NCI-H187 (cell line): ENCODE results near the gene ZNF189.

Experiments used
- DNase-seq, 2 experiments: peaks; one replicate each; lab custom pipeline; 2025; lab: John Stamatoyannopoulos, UW

Gene ZNF189

DNA sequence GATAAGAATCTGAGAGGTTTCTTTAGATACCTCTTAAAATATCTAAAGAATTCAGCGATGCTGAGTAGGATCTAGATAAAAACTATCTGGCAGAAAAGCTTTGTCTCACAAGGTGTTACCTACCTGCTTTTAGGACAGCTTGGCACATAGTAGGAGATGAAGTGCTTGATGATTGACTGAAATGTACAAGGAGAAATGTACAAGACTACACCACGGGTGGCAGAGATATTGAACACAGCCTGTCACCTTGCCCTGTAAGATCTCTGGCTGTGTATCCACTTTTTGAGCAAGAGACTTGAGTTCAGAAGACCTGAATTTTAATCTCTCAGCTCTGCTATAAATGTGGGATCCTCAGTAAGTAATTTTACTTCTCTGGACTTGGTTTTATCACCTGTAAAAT, 21.2 kb downstream of the ZNF189 start:
- no peak for DNase-seq

DNA sequence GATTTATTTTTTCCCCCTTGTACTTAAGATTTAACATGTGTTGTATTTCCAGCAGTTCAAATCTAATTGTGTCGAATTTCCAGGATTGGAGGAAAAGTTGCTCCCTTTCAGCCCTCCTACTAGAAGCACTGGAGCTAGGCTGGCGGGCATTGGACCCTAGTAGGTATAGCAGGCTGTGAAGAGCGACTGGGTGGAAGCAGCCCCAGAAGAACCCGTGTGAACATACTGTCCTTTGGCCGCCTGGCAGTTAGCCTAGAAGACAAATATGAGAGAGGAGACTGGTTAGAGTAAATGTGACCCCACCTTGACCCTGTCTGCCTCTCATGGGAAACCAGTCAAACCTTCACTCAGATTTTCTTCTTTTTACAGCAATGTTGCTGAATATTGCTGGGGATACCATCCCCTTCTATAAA, 23.0 kb downstream of the ZNF189 start:
- DNase-seq = no peak

DNA sequence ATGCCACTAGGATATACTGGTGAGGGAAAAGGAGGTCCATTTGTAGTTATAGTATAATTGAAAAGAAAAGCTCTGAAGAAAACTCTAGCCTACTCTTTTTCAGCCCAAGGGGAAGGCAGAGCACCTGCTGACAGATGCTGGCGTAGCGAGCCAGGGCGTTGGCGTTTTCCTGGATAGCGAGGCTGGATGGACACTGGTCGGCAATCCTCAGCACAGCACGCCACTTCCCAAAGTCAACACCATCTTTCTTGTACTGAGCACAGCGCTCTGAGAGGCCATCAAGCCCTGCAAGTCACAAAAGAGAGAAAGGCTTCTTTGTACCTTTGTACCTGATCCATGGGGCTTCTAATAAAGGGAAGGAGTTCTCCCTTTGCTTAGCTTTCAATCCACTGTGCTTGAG, 28.7 kb downstream of the ZNF189 start:
- DNase-seq = no peak

DNA sequence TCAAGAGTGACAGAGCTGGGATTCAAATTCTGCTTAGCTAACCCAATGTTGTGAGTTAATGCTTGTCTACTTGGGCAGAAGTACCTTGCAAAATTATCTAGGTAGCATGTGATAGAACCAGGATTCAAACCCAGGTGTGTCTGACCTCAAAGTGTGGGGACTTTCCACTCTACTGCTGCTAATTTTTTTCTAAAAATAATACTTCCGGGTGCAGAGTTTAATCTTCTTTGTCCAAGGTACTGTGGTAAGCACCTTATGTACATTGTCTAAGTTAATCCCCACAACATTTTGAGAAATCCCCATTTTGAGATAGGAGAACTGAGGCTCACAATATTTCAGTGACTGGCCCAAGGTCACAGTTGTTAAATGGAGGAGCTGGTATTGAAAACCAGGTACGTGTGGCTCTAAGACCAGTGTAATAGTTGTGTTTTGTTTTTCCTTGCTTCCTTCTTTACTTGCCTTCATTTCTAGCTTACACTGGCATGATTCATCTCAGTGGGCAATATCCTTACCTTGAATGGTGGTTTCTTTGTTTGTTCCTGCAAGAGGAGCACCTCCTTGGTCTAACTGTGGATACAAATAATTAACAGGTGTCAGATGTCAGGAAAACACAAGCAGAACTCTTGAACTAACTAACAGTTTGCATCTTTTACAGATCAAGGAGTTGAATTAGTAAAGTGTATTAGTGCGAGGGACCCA, 29.5 kb downstream of the ZNF189 start:
- DNase-seq = no peak

DNA sequence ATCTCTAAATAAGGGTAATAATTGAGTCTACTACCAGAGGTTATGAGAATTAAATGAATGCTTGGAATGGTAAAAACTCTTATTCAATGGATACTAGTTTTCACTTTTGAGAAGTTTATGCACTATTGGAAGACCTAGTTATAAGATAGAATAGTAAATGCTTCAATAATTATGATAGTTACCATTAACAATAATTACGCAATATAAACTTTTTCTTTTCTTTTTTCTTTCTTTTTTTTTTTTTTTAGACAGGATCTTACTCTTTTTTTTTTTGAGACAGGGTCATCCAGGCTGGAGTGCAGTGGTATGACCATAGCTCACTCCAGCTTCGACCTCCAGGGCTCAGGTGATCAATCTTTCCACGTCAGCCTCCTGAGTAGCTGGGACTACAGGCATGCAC, 30.3 kb downstream of the ZNF189 start:
- no peak for DNase-seq

DNA sequence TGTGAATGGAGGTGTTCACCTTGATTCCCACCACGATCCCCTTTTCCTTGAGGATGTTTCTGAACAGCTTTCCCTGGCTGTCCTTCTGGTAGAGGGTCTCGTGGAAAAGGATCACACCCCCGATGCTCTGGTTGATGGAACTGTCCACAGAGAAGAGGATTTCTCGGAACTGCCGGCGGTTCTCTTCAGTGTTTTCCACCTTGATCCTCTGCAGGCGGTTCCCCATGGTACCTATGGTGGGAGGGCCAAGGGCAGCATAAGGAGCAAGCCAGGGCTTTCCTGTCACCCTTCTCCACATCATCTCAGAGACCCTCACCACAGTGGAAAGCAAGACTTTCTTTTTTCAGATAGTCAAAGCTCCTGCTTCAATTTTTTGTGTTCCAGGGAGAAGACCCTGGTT, 31.1 kb downstream of the ZNF189 start:
- no peak for DNase-seq

DNA sequence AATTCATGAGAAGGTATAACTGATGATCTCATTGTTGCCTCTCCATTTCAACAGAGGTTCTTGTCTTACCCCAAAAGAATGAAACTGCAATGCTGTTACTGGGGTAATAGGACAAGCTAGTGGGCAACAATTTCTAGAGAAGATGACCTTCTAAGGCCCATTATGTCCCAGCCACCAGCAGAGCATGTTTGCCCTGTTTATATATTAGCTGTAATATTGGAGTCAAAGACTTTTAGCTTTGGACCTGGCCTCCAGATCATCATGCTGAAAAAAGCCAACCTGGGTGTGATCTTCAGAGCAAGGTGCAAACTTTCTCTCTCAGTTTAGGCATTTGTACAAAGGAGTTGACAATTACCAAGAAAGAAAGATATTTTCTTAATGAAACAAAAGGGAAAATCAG, 33.5 kb downstream of the ZNF189 start:
- DNase-seq = no peak

DNA sequence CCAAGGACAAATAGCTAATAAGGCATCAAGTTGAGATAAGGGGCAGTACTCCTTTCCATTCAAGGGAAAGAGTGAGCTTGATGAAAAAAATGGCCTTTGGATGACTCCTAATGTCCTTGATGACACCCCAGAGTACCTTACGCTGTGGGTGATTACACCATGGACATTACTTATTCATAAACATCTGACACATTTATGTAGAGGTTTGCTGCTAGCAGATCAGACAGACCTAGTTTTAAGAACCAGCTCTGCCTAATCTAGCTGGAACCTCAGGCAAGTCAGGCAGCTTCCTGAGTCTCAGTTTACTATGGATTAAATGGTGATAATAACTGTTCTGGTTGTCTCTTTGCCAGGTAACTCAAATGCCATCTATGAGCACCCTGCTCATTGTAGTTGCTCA, 34.1 kb downstream of the ZNF189 start:
- no peak for DNase-seq

DNA sequence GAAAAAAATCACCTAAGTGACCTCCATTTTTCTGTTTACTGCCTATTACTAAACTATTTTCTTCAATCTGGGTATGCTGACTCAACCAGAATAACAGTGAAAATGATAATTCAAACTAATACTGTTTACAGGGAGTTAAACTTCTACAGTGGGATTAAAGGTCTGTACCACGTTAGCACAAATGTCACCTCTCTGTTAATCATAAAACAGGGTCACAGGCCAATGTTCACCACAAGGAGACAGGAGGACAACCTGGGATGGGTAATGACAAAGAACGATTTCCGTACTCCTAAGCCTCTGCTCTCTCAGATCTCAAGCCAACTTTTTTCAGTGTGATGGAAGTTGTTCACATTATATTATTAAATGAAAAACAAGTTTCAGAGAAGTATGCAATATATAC, 34.6 kb downstream of the ZNF189 start:
- DNase-seq = no peak

DNA sequence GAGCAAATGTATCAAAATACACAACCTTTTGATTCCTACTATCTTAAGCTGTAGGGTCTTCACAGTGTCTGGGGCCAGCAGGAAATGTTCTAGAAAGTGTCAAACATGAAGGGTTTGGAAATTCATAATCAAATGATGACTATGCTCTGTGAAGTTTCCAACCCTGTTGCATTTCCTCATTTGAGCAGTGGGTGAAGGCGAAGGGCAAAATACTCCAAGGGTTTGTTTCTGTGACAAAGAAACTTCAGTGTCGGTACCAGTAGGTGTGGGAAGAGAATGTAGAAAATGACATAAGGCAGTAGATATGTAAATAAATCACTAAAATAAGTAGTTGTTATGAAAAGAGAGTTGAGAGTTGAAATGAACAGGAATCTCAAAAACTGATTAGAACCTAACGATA, 36.3 kb downstream of the ZNF189 start:
- DNase-seq = no peak

DNA sequence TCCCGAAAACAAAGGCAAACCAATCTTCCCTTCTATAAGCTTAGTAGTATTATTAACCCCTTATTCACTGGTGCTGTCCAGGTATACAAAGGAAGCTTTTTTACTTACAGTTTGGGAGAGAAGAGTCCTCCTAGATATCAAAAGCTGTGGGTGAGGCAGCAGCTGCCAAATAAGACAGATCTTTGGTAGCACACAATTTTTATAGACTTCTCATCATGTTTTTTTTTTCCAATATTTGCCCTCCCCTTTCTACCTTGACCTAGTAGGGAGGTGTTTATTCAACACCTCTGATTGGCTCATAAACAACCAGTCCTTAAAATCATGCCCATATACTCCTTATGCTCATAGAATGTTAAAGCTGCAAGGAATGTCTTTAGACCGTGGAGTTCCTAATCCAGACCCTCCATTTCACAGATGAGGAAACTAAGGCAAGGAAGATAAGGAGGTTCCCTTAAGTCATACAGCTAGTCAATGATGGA, 37.0 kb downstream of the ZNF189 start, which contains the start of gene ALDOB:
ALDOB (minus strand) TSS at position 174 of the 479 bp plus-strand sequence. CDS start 4,887 bp downstream, outside the sequence.
- no peak for DNase-seq

DNA sequence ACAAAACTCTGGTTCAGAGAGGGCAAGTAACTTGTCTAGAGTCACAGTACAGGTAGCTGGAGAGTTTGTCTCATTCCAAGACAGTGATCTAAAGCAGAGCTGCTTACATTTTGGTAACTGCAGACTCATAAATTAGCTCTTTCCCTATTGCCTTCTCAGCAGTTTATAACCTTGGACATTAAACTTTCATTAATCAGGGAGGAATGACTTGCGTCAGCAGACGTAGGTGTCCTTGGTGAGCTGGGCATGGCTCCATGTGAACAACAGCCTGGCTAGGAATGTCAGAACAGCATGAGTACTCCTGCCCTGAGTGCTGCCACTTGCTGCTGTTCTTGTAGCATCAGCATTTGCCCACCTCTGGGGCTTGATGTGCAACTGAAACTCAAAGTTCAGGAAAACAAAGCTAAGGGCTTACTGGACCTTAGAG, 39.2 kb downstream of the ZNF189 start:
- no peak for DNase-seq

DNA sequence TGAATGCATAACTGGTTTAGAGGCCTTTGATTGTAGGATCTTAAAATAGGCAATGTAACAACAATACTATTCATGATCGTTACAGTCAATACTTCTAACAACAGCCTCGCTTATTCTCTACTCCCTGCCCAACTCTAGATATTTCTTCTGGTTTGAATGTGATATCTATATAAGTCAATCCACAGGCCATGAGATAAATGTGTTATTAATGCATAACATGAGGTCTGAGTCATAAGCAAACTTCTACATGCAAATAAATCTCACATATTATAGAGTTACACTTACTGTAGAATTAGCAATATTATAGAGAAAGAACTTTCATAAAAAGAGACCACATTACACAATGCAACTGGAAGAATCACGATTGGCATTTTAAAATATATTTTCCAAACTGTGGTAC, 39.9 kb downstream of the ZNF189 start:
- DNase-seq = no peak

DNA sequence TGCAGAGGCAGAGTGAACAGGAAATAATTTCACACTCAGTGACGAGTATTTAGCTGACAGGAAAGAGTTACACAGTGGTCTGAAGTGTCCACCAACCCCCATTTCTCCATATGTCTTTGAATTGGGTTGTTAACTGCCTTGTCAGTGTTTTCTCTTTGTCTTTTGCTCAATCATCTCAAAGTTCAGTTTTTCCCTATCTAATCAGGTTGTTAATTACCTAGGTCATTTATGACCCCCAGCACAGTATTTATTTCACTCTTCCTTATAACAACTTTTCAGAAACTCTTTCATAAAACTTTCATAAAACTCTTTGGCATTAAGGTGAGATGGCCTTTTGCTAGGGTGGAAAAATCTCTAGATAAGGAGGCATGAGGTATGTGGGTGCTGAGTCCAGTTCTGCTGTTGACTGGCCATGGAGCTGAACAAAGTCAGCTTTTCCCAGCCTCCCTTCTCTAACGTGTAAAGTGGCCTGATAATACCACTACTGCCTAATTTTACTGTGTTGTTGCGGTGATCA, 42.1 kb downstream of the ZNF189 start:
- no peak for DNase-seq

DNA sequence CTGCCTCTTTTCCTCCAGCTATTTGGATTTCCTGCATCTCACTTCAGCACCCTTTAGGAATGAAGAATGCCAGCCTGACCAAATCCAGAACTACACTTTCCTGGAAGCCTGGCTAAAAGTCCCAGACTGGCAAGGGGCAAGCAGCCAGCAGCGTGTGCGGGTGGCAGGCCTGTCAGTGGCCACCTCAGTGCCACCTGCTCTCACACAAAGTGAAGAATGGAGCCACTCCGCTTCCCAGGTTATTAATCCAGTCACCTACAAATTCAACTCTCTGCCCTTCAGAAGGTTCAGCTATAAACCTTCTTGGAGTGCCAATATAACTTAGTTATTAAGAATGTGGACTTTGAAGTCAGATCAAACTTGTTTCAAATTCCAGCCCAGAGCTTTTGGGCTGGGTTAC, 43.7 kb downstream of the ZNF189 start:
- no peak for DNase-seq

DNA sequence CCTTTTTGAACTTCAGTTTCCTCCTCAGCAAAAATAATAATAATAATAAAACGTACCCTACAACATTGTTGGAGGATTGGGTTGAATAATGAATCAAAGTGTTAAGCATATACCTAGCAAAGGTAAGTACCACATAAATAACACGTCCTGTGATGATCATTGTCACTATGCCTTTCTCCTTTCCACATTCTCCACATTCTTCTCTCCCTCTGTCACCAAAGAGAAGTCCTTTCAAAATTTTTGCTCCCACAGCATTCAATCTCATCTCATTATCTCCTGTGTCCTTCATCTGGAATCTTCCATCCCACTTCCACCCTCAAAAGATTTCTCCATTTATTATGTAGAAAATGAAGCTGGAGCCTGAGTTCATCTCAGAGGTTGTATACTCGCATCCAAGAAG, 44.1 kb downstream of the ZNF189 start:
- no peak for DNase-seq

DNA sequence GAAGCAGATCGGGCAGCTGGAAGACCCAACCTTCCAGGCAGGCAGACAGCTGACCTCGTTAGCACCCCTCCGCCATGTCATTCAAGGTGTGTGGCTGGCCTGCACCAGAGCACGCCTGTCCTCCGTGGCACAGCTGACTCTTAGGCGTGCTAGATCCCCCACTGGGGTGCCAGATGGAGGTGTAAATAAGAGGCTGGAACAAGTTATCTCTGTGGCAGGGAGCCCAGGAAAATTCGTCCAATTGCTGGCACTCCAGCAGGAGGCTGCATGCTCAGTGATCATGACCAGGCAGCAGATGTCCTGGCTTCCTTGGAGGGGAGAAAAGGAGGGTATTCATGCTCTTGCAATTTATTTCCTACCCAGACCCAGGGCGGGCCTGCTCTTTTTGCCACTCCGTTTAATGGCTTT, 44.7 kb downstream of the ZNF189 start:
- no peak for DNase-seq

DNA sequence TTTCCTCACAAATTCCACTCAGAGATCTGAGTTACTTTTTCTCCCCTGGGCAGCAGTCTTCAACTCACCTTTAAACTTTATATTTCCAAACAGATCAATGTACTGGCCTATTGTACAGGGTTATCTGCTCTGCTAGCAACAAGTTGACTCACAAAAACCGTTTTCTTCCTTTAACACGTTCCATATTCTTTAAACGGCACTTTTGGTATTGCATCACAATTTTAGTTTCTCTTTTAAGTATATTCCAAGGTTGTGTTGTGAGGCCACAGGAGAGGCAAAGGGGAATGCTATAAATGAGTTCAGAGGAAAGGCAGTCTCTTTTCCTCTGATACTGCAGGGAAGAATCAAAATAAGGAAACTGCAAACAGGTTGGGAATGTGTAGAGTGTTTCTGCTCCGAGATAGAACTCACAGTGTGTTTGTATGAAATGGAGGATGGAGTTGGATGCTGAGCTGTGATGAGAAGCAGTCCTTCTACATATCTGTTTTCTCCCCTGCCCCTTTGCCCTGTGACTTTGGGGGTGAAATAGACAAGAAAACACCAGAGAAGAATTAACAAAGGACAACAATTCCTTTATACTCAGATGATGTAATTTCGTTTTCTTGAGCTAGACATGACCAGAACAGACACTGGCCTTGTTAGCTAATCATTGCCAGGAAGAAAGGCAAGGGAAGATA, 46.8 kb downstream of the ZNF189 start:
- DNase-seq = no peak

DNA sequence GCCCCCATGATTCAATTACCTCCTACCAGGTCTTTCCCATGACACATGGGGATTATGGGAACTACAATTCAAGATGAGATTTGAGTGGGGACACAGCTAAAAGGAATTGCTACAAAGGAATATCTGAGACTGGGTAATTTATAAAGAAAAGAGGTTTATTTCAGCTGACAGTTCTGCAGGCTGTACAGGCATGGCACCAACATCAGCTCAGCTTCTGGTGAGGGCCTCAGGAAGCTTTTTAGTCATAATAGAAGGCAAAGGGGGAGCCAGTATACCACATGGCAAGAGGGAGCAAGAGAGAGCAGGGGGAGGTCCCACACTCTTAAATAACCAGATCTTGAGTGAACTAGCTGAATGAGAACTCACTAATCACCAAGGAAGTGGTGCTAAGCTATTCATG, 48.1 kb downstream of the ZNF189 start:
- no peak for DNase-seq

DNA sequence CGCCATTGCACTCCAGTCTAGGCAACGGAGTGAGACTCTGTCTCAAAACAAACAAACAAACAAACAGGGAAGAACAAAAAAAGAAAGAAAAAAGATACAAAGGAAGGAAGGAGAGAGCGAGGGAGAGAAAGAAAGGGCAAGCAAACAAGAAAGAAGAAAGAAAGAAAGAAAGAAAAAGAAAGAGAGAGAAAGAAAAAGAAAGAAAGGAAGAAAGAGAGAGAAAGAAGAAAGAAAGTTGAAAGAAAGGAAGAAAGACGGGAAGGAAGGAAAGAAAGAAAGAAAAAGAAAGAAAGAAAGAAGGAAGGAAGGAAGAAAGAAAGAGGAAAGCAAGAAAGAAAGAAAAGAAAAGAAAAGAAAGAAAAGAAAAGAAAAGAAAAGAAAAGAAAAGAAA, 50.0 kb downstream of the ZNF189 start:
- DNase-seq = no peak

DNA sequence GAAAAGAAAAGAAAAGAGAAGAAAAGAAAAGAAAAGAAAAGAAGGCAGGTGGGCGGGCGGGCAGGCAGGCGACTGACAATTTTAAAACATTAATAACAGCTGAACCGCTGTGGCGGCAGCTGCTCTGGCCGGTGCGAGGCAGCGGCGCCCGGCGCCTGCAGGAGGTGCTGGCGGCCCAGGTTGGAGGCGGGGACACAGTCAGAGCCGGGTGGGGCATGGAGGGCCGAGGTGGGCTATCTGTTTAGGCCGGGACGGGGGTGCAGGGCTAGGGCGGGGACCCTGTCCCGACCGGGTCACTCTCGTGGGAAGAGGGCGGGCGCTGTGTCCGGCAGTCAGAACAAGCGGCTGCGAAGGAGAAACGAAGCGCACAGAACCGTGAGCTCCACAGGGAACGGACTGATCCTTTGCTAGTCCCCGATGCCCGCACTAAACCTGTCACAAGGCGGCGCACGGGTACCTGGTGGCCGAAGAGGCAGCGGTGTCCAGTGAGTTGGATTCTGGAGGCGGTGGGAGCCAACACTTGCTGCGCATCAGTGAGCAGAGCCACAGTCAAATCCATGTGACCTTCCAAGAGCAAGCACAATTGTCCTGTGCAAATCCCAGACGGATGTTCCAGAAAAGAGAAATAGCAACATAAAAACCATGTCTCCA, 50.5 kb downstream of the ZNF189 start:
- DNase-seq = peak in 1 of 2 experiments; percentile 16

DNA sequence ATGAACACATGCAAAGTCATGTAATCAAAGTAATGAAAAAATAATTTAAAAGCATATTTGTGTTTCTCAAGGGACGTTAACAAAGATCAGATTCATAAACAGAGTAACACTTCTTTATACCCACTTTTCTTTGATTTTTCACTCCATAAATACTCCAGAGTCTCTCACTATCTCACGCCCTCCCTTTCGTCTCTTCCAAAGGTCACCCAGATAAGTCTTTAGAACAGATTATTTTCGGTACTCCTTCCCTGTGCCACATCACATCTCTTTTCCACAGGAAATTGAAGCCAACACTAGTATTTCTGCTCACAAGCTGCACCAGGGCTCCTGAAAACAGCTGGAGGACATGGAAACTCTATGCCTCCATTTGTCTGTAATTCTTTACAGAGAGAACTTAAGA, 52.3 kb downstream of the ZNF189 start:
- no peak for DNase-seq

DNA sequence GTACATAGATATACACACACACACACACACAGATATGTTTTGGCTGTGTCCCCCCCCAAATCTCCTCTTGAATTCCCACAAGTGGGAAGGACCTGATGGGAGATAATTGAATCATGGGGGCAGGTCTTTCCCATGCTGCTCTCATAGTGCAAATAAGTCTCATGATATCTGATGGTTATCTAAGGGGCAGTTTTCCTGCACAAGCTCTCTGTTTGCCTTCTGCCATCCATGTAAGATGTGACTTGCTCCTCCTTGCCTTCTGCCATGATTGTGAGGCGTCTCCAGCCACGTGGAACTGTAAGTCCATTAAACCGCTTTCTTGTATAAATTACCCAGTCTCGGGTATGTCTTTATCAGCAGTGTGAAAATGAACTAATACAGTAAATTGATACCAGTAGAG, 52.8 kb downstream of the ZNF189 start:
- DNase-seq = no peak
